Activated T-cell treated with anti-CD3 and anti-CD28 coated beads, Interleukin-2, amount 50 U/mL, for 72 hours (primary cell): Measurements from ENCODE around the gene ZNF275. TPM values are rescaled to one million over a fixed set of nuclear protein-coding genes. Genes with fewer than 3 reads are reported as not detected.
"Not testable (repeated sequence)": the region's sequence is repeated elsewhere in the genome, so short reads cannot be mapped to it uniquely, and the experiment has no call there.

Source experiments
- ATAC-seq, 2 donors: fragments of 150-1000 bp; cut with Tn5 transposase; replicated peaks in 1 of 2; 2 replicates each; pipeline ENCODE4 v1.10.0; 2021; ENCODE audit warnings: moderate library complexity in 2 of 2, mild to moderate bottlenecking in 1 of 2
- DNase-seq, 2 donors: peaks; one replicate each; pipeline ENCODE4 v3.0.0; 2021 to 2022; ENCODE audit warnings: mixed read lengths in 1 of 2
- H3K27ac Mint-ChIP-seq: one replicate; pipeline ENCODE4 v1.8.0; 2022; ENCODE audit warnings: mild to moderate bottlenecking, moderate library complexity, mixed read lengths
- H3K27me3 Mint-ChIP-seq: one replicate; pipeline ENCODE4 v1.8.0; 2022; ENCODE audit warnings: low read depth, mixed read lengths
- H3K36me3 Mint-ChIP-seq, 2 donors: one replicate each; pipeline ENCODE4 v1.8.0; 2022; ENCODE audit warnings: mixed read lengths in 2 of 2, mild to moderate bottlenecking in 1 of 2; ENCODE audit not compliant: insufficient read depth in 2 of 2
- H3K4me1 Mint-ChIP-seq: one replicate; pipeline ENCODE4 v1.8.0; 2022; ENCODE audit warnings: low read depth, mixed read lengths
- H3K4me3 Mint-ChIP-seq, 2 donors: one replicate each; pipeline ENCODE4 v1.8.0; 2022; ENCODE audit warnings: mild to moderate bottlenecking in 2 of 2, mixed read lengths in 2 of 2, moderate library complexity in 2 of 2
- H3K9me3 Mint-ChIP-seq, 2 donors: one replicate each; pipeline ENCODE4 v1.8.0; 2022; ENCODE audit warnings: mixed read lengths in 2 of 2
- total RNA-seq, 2 donors: library from RNA; stranded (reverse); gene quantifications; one replicate each; pipeline ENCODE4 v1.2.3, GENCODE V29; 2022

Gene ZNF275
- total RNA-seq, 2 donors from 2014 or later: 15.6 to 15.7 TPM

GRCh38 chrX:153378607-153379006 is 44.7 kb downstream of the ZNF275 start:
- no peak for ATAC-seq
- no peak for DNase-seq

GRCh38 chrX:153379508-153379907 is 45.6 kb downstream of the ZNF275 start:
- DNase-seq: no peak
- ATAC-seq: no peak
- no peak overlapping the region for H3K4me3 Mint-ChIP-seq
- no peaks in the 10 kb centered on the region for H3K4me1 Mint-ChIP-seq
- H3K9me3 Mint-ChIP-seq: no peaks in the 10 kb centered on the region
- H3K27me3 Mint-ChIP-seq: peaks cover 9% of the 10 kb centered on the region
- H3K27ac Mint-ChIP-seq: no peak overlapping the region
- no peaks in the 10 kb centered on the region for H3K36me3 Mint-ChIP-seq

More at GRCh38 chrX:153378607-153379006, 44.7 kb downstream of the ZNF275 start:
- Mint-ChIP-seq H3K4me1 (no peaks in the 10 kb centered on the region), H3K4me3 (no peak overlapping the region), H3K27me3 (peaks cover 9% of the 10 kb centered on the region), H3K9me3 (no peaks in the 10 kb centered on the region), H3K36me3 (no peaks in the 10 kb centered on the region), H3K27ac (no peak overlapping the region)

GRCh38 chrX:153379971-153380581 is 46.1 kb downstream of the ZNF275 start:
- Mint-ChIP-seq H3K9me3 (no peaks in the 10 kb centered on the region), H3K4me3 (no peak overlapping the region), H3K27me3 (peaks cover 8% of the 10 kb centered on the region), H3K4me1 (no peaks in the 10 kb centered on the region), H3K27ac (no peak overlapping the region), H3K36me3 (no peaks in the 10 kb centered on the region)
- DNase-seq (no peak), ATAC-seq (no peak)

GRCh38 chrX:153380691-153381090 is 46.7 kb downstream of the ZNF275 start:
- Mint-ChIP-seq H3K4me1 (no peaks in the 10 kb centered on the region), H3K27ac (no peak overlapping the region), H3K9me3 (no peaks in the 10 kb centered on the region), H3K27me3 (peaks cover 2% of the 10 kb centered on the region), H3K4me3 (no peak overlapping the region), H3K36me3 (no peaks in the 10 kb centered on the region)
- DNase-seq (no peak), ATAC-seq (no peak)

- H3K27me3 Mint-ChIP-seq: peaks cover 10% of the 10 kb centered on the region
- H3K9me3 Mint-ChIP-seq: no peaks in the 10 kb centered on the region
- H3K36me3 Mint-ChIP-seq: no peaks in the 10 kb centered on the region
- no peak overlapping the region for H3K27ac Mint-ChIP-seq
- H3K4me3 Mint-ChIP-seq: no peak overlapping the region
- ATAC-seq: peak; percentile 67 to 86
- DNase-seq: peak; percentile 18 to 31
- no peaks in the 10 kb centered on the region for H3K4me1 Mint-ChIP-seq
Observed at GRCh38 chrX:153381684-153382532, 48.0 kb downstream of the ZNF275 start.

- DNase-seq (no peak), ATAC-seq (no peak)
- H3K27me3 Mint-ChIP-seq: peaks cover 13% of the 10 kb centered on the region
- H3K4me3 Mint-ChIP-seq: no peak overlapping the region
- H3K9me3 Mint-ChIP-seq: no peaks in the 10 kb centered on the region
- no peaks in the 10 kb centered on the region for H3K4me1 Mint-ChIP-seq
- H3K36me3 Mint-ChIP-seq: no peaks in the 10 kb centered on the region
- H3K27ac Mint-ChIP-seq: no peak overlapping the region
Observed at GRCh38 chrX:153382563-153383482, 48.9 kb downstream of the ZNF275 start.

- no peak overlapping the region for H3K4me3 Mint-ChIP-seq
Observed at GRCh38 chrX:153384390-153384789, 50.4 kb downstream of the ZNF275 start.

GRCh38 chrX:153384973-153385372 is 51.0 kb downstream of the ZNF275 start:
- not testable (repeated sequence) for H3K4me1 Mint-ChIP-seq, H3K4me3 Mint-ChIP-seq, DNase-seq, H3K9me3 Mint-ChIP-seq, ATAC-seq, H3K27ac Mint-ChIP-seq, H3K36me3 Mint-ChIP-seq
- H3K27me3 Mint-ChIP-seq: peaks cover 13% of the 10 kb centered on the region

More at GRCh38 chrX:153384390-153384789, 50.4 kb downstream of the ZNF275 start:
- Mint-ChIP-seq H3K27me3 (peaks cover 13% of the 10 kb centered on the region), H3K27ac (no peak overlapping the region), H3K9me3 (no peaks in the 10 kb centered on the region), H3K36me3 (no peaks in the 10 kb centered on the region), H3K4me1 (no peaks in the 10 kb centered on the region)
- no peak for ATAC-seq
- no peak for DNase-seq

GRCh38 chrX:153386097-153386496 is 52.1 kb downstream of the ZNF275 start:
- Mint-ChIP-seq H3K27ac (no peak overlapping the region), H3K9me3 (no peaks in the 10 kb centered on the region), H3K4me3 (no peak overlapping the region), H3K27me3 (peaks cover 13% of the 10 kb centered on the region), H3K4me1 (no peaks in the 10 kb centered on the region), H3K36me3 (no peaks in the 10 kb centered on the region)
- ATAC-seq (no peak), DNase-seq (no peak)

- Mint-ChIP-seq H3K4me3 (no peak overlapping the region), H3K4me1 (no peaks in the 10 kb centered on the region), H3K27me3 (peaks cover 13% of the 10 kb centered on the region), H3K36me3 (no peaks in the 10 kb centered on the region), H3K9me3 (no peaks in the 10 kb centered on the region), H3K27ac (no peak overlapping the region)
- DNase-seq (no peak), ATAC-seq (no peak)
Observed at GRCh38 chrX:153387345-153387744, 53.4 kb downstream of the ZNF275 start.

GRCh38 chrX:153387987-153388721 is 54.2 kb downstream of the ZNF275 start:
- no peaks in the 10 kb centered on the region for H3K4me1 Mint-ChIP-seq
- DNase-seq (no peak), ATAC-seq (no peak)
- H3K4me3 Mint-ChIP-seq: no peak overlapping the region
- no peak overlapping the region for H3K27ac Mint-ChIP-seq
- H3K36me3 Mint-ChIP-seq: no peaks in the 10 kb centered on the region
- peaks cover 13% of the 10 kb centered on the region for H3K27me3 Mint-ChIP-seq
- no peaks in the 10 kb centered on the region for H3K9me3 Mint-ChIP-seq

- no peak overlapping the region for H3K4me3 Mint-ChIP-seq
- no peak overlapping the region for H3K27ac Mint-ChIP-seq
- ATAC-seq: no peak
- H3K9me3 Mint-ChIP-seq: no peaks in the 10 kb centered on the region
- H3K27me3 Mint-ChIP-seq: peaks cover 13% of the 10 kb centered on the region
- no peak for DNase-seq
- H3K4me1 Mint-ChIP-seq: no peaks in the 10 kb centered on the region
- no peaks in the 10 kb centered on the region for H3K36me3 Mint-ChIP-seq
Observed at GRCh38 chrX:153388722-153389459, 54.9 kb downstream of the ZNF275 start.
